HG03045 (cell line): Measurements from ENCODE around the gene SCT.
"Not testable (repeated sequence)": the region's sequence is repeated elsewhere in the genome, so short reads cannot be mapped to it uniquely, and the experiment has no call there.

ENCODE experiments used
- ATAC-seq: cut with Tn5 transposase; IDR thresholded peaks from one replicate; pipeline ENCODE4 v1.9.1; 2021; ENCODE audit warnings: mild to moderate bottlenecking, moderate library complexity; ENCODE audit not compliant: unreplicated experiment

SCT gene, protein sequence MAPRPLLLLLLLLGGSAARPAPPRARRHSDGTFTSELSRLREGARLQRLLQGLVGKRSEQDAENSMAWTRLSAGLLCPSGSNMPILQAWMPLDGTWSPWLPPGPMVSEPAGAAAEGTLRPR

DNA sequence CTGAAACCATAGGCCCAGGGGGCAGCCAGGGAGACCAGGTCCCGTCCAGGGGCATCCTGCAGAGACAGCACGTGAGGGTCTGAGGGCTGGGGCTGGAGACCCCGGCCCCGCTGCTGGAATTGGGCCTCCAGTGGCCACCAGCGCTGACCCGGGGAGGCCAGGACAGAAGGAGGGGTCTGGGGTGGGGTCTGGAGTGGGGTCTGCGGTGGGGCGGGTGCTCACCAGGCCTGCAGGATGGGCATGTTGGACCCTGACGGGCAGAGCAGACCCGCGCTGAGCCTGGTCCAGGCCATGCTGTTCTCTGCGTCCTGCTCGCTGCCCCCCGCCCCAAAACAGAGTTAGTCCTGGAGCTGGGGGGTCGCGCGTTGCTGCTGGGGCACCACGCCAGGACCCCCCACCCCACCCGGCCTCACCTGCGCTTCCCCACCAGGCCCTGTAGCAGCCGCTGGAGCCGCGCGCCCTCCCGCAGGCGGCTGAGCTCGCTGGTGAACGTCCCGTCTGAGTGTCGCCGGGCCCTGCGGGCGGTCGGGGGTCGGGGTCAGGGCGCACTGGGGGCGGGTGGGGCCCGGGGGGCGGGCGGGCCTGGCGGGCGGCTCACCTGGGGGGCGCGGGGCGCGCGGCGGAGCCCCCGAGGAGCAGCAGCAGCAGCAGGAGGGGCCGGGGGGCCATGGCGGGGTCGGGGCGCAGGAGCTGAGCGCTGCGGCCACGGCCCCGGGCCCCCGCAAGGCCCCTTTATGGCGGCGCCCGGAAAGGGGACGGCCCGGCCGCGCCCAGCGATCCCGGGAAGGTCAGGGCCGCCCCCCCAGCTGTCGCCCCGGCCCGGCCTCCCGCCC, at the start of gene SCT:
TSS of gene SCT (minus strand) at position 707 of the 833 bp plus-strand sequence. CDS start at position 669, 38 bp downstream.
- no peak for ATAC-seq

- ATAC-seq: no peak
These were observed 47.4 kb upstream of the SCT start for GRCh38 chr11:674406-674805.

DNA sequence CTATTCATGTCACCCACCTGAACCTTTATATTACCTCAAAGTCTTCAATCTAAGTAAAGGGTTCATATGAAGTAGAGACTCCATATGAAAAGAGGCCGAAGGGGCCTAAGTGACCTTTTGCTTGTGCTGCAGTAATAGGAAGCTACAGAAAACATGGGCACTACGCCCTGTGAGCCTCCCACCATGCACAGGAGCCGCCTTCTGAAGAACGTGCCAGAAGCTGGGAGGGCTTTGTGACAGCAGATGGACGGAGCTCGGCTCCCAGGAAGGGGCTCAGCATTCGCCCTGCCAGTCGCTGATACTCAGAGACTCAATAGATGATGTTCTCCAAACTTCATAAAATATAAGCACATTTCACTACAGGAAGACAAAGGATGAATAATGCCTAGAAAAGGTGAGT, 46.9 kb upstream of the SCT start:
- no peak for ATAC-seq

GRCh38 chr11:665704-666281, 38.8 kb upstream of the SCT start:
- no peak for ATAC-seq

DNA sequence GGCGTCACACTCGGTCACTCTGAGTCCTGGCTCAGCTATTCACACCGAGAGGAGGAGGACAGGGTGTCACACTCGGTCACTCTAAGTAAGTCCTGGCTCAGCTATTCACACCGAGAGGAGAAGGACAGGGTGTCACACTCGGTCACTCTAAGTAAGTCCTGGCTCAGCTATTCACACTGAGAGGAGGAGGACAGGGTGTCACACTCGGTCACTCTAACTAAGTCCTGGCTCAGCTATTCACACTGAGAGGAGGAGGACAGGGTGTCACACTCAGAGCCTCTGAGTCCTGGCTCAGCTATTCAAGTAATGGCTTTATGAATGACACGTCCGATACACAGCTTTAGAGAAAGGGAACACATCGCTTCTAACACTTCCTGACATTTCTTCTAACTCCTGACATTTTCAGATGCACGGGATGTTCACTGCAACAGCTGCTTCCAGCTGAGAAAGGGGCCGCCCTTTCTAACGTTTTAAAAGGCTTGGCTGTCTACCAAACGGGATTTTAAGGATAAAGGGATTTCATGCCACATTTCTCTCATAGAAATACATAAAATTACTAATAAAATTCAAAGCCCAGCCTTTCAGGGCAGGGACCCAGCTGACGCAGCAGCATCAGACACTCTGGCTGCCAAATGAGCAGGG, 38.2 kb upstream of the SCT start:
- no peak for ATAC-seq

DNA sequence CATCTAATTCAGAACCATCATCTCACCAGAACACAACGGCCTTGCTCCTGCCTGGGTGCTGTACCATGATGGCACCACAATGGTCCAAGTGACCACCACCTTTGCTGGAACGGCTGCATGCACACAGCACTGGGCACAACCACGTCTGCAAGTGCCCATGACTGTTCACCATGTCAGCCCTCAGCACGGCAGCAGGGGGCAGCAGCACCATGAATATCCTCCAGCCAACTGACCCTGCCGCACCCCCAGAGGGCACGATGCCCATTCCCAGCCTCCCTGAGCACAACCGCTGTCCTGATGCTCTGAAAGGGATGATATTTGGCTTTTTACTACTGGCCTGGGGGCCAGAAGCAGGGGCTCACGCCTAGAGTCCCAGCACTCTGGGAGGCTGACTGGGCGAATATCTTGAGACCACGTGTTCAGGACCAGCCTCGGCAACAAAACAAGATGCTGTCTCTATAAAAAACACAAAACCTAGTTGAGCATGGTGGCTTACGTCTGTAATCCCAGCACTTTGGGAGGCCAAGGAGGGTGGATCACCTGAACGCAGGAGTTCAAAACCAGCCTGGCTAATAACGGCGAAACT, 35.8 kb upstream of the SCT start:
- no peak for ATAC-seq

GRCh38 chr11:660681-661444, 33.9 kb upstream of the SCT start:
- ATAC-seq: no peak

GRCh38 chr11:660281-660680, 33.3 kb upstream of the SCT start:
- ATAC-seq: no peak

- no peak for ATAC-seq
These were observed 32.6 kb upstream of the SCT start for GRCh38 chr11:659532-660085.

DNA sequence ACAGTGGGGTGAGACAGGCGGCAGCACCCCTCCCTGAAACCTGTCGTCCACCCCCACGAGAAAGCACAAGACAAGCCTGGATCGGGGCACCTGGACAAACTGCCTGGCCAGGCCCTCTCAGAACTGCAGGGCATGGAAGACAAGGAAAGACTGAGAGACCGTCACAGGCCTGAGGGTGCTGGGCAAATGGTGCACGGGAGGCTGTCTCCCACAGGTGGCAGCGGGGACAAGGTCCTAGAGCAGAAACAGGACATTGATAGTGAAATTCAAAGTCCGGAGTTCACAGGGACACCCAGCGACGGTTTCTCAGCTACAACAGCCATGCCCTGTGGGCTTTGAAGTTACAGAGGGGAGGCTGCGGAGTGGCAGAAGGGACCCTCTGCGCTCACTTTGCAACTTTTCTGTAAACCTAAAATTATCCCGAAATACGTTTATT, 30.7 kb upstream of the SCT start:
- no peak for ATAC-seq

DNA sequence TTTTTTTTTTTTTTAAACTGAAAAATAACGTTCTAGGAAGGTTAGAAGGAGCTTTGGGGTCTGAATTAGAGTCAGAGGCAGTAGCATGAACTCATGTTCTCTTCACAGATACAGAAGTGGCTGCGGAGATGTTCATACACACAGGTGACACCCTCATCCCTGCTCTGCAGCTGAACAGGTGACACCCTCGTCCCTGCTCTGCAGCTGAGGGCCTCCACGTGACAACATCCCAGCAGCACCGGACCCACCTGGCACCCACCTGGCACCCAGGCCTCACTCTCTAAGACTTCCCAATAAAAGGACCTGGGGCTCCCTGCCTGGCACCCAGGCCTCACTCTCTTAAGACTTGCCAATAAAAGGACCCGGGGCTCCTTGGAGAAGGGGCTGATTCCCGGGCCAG, 29.9 kb upstream of the SCT start:
- no peak for ATAC-seq

DNA sequence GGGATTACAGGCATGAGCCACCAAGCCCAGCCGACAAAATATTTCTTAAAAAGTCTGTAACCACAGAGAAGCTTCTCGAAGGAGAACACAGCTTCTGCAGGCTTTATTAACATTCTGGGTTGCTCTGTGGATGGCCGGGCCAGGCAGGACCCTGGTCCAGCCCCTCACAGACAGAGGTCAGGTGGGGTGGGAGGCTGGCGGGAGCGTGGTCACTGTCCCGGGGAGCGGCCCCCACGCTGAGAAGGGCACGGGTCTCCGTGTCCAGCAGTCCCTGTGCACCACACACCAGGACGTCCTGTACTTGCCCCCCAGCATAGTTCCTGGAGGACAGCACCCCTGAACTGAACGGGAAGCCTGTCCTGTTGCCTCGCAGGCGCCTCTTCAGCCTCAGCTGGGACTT, 29.4 kb upstream of the SCT start:
- ATAC-seq: no peak

DNA sequence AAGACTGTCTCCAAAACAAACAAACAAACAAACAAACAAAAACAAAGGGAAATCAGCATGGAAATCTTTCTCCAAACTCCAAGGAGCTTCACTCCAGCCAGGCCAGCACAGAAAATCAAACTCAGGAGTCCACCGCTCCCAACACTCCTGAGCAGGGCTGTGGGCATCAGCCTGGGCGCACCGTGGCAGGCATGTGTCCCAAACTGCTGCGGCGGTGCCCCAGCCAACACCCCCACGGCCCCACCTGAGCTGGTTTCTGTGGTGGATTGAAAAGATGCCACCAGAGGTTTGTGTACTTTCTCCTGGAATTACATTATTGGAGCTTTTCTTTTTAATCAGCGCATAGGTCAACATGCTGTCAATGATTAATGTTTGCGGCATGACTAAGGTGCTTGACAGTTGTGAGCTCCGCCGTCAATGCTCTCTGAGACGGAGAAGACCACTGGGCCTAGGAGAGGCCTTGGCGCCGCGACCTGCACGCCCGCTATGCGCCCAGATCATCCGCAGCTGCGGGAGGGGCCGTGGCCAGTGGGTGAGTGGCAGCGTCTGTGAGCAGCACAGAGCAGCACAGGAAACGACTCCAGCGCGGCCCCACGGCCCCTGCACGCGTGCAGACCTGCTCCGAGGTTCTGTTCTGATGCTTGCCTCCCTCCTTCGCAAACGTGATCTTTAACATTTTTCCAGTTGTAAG, 28.2 kb upstream of the SCT start:
- ATAC-seq: no peak

DNA sequence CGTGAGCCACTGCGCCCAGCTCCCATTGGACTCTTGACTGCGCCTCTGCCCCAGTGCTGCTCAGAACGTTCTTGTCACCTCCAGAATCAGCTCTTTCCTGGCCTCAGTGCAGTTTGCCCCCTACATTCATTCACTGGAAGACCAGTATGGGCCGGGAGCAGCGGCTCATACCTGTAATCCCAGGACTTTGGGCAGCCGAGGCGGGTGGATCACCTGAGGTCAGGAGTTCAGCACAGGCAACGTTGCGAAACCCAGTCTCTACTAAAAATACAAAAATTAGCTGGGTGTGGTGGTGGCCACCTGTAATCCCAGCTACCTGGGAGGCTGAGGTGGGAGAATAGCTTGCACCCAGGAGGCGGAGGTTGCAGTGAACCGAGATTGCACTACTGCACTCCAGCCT, 27.5 kb upstream of the SCT start:
- not testable (repeated sequence) for ATAC-seq

DNA sequence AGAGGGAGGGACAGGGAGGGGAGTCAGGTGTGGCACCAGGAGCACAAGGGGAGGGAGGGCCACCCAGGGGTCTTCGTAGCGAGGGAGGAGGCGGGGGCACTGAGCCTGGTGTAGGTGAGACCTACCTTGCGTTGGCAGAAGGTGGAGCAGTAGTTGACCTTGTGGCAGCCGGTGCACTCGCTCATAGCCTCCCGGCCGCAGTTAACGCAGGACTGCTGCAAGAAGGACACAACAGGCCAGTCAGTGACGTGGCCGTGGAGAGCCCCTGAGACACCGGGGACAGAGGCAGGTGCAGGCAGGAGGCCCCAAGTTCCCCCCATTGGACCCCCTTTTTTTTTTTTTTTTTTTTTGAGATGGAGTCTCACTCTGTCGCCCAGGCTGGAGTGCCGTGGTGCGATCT, 26.9 kb upstream of the SCT start:
- no peak for ATAC-seq

DNA sequence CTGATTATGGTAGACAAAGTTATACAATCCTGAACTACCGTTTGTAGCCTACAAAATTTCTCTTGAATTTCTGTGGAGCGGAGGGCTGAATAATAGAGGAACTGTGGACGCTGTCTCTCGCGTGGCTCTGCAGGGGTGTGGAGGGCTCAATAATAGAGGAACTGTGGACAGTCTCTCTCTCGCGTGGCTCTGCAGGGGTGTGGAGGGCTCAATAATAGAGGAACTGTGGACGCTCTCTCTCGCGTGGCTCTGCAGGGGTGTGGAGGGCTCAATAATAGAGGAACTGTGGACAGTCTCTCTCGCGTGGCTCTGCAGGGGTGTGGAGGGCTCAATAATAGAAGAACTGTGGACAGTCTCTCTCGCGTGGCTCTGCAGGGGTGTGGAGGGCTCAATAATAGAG, 26.2 kb upstream of the SCT start:
- ATAC-seq: not testable (repeated sequence)

DNA sequence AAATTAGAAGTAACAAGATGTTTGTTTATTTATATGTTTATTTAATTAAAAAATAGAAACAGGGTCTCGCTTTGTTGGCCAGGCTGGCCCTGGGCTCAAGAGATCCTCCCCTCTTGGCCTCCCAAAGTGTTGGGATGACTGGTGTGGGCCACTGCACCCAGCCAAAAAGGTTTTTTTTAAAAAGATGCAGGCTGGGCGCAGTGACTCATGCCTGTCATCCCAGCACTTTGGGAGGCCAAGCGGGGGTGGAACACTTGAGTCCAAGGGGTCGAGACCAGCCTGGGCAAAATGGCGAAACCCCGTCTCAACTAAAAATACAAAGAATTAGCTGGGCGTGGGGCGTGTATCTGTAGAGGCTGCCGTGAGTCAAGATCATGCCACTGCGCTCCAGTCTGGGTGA, 23.5 kb upstream of the SCT start:
- ATAC-seq: no peak

DNA sequence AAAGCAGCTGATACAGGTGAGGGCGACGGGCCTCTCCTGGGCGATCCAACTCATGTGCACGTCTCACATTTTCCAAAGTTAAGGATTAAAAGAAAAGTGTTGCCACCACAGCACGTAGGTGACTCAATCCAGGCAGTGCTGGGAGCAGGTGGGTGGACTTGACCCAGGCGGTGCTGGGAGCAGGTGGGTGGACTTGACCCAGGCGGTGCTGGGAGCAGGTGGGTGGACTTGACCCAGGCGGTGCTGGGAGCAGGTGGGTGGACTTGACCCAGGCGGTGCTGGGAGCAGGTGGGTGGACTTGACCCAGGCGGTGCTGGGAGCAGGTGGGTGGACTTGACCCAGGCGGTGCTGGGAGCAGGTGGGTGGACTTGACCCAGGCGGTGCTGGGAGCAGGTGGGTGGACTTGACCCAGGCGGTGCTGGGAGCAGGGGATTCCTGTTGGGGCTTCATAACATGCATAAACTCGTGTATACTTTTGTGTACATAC, 20.7 kb upstream of the SCT start:
- not testable (repeated sequence) for ATAC-seq

DNA sequence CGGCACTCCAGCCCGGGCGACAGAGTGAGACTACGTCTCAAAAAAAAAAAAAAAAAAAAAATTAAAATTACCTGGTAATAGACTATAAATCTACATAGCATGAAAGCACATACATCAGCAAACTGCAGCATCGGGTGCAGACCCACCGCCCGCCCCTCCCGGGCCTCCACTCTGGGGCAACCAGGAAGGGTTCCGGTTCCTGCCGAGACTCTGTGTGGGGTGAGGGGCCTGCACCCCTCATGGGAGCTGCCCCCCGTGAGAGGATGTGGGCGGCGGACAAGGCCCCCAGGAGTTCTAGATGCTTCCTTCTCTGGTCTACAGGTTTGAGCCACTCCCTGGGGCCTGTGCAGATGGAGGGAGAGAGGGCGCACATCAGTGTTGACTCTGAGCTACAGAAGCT, 19.2 kb upstream of the SCT start:
- ATAC-seq: no peak

GRCh38 chr11:645536-645935, 18.6 kb upstream of the SCT start:
- ATAC-seq: no peak
